DND-41 (cell line): ENCODE results near the gene FSD1L.

Experiments used
- ATAC-seq: fragments of 200-7000 bp; cut with Tn5 transposase; 3 replicates; pipeline ENCODE4 v1.9.1; 2021; ENCODE audit warnings: low read depth; ENCODE audit not compliant: insufficient read depth
- DNase-seq: peaks from one replicate; pipeline ENCODE4 v3.0.0-alpha.2; 2020
- H2AFZ ChIP-seq: 2 replicates; pipeline ENCODE4 v1.6.0; 2012; ENCODE audit warnings: low read depth, low read length
- H3K27ac ChIP-seq: 2 replicates; pipeline ENCODE4 v1.5.1; 2012; ENCODE audit warnings: low read length, inconsistent platforms
- H3K27me3 ChIP-seq: fragments of 200-600 bp; sonication (generic); 2 replicates; pipeline ENCODE4 v1.6.0; 2012; ENCODE audit warnings: low read length, mild to moderate bottlenecking, inconsistent platforms; ENCODE audit not compliant: insufficient read depth, poor library complexity
- H3K36me3 ChIP-seq: 2 replicates; pipeline ENCODE4 v1.5.1; 2012; ENCODE audit warnings: low read length, inconsistent platforms; ENCODE audit not compliant: insufficient read depth
- H3K4me1 ChIP-seq: 2 replicates; pipeline ENCODE4 v1.5.1; 2012; ENCODE audit warnings: mild to moderate bottlenecking, low read length; ENCODE audit not compliant: insufficient read depth
- H3K4me2 ChIP-seq: 2 replicates; pipeline ENCODE4 v1.6.0; 2012; ENCODE audit warnings: mild to moderate bottlenecking, moderate library complexity, low read length, inconsistent platforms; ENCODE audit not compliant: insufficient read depth
- H3K4me3 ChIP-seq, 2 experiments: fragments of 200-600 bp in 1 of 2; shearing (Covaris generic) in 1 of 2; 2 replicates each; pipeline ENCODE4 v1.5.1; 2012 to 2016; ENCODE audit warnings: inconsistent platforms in 2 of 2, low read length in 2 of 2, mild to moderate bottlenecking in 2 of 2, low read depth in 1 of 2, moderate library complexity in 1 of 2
- H3K79me2 ChIP-seq: 2 replicates; pipeline ENCODE4 v1.6.0; 2012; ENCODE audit warnings: low read length, inconsistent platforms; ENCODE audit not compliant: insufficient read depth
- H3K9ac ChIP-seq: 2 replicates; pipeline ENCODE4 v1.6.0; 2012; ENCODE audit warnings: low read depth, mild to moderate bottlenecking, inconsistent platforms, low read length, moderate library complexity
- H3K9me3 ChIP-seq: 2 replicates; pipeline ENCODE4 v1.5.1; 2012; ENCODE audit warnings: low read length, moderate library complexity, mild to moderate bottlenecking, inconsistent platforms; ENCODE audit not compliant: insufficient read depth, severe bottlenecking
- H4K20me1 ChIP-seq: 2 replicates; pipeline ENCODE4 v1.6.0; 2012; ENCODE audit warnings: low read length; ENCODE audit not compliant: insufficient read depth
- CTCF ChIP-seq: IDR thresholded peaks from 2 replicates; pipeline ENCODE4 v1.5.1; 2012; ENCODE audit warnings: borderline replicate concordance, low read length, moderate library complexity, mild to moderate bottlenecking; ENCODE audit not compliant: poor library complexity, severe bottlenecking; ENCODE audit errors: extremely low read depth
- EZH2 ChIP-seq: IDR thresholded peaks from 3 replicates; pipeline ENCODE4 v1.6.1; 2012; ENCODE audit warnings: borderline replicate concordance, low read depth, mild to moderate bottlenecking, moderate library complexity, low read length, inconsistent platforms; ENCODE audit not compliant: severe bottlenecking

The FSD1L gene

GRCh38 chr9:105441616-105442160, 6.1 kb upstream of the FSD1L start:
- Histone ChIP-seq H3K4me1 (no peaks in the 10 kb centered on the region), H2AFZ (no peak overlapping the region), H3K4me3 (no peak overlapping the region), H3K9me3 (no peaks in the 10 kb centered on the region), H4K20me1 (no peaks in the 10 kb centered on the region), H3K79me2 (no peaks in the 10 kb centered on the region), H3K36me3 (no peaks in the 10 kb centered on the region), H3K4me2 (no peak overlapping the region), H3K9ac (no peak overlapping the region), H3K27me3 (no peaks in the 10 kb centered on the region), H3K27ac (no peak overlapping the region)
- ATAC-seq = no peak
- DNase-seq = no peak
- TF ChIP-seq CTCF (no peak), EZH2 (no peak)

GRCh38 chr9:105443121-105443520, 4.7 kb upstream of the FSD1L start:
- Histone ChIP-seq H3K79me2 (peaks cover 2% of the 10 kb centered on the region; the same call in 1 of the 2 replicates), H3K27me3 (no peaks in the 10 kb centered on the region), H3K4me1 (peaks cover 9% of the 10 kb centered on the region), H3K36me3 (no peaks in the 10 kb centered on the region), H3K4me3 (no peak overlapping the region), H3K4me2 (no peak overlapping the region), H3K9ac (no peak overlapping the region), H3K9me3 (no peaks in the 10 kb centered on the region), H2AFZ (no peak overlapping the region), H4K20me1 (no peaks in the 10 kb centered on the region), H3K27ac (no peak overlapping the region)
- no peak for DNase-seq
- ATAC-seq = no peak
- TF ChIP-seq EZH2 = no peak
- TF ChIP-seq CTCF = no peak

GRCh38 chr9:105444130-105444529, 3.7 kb upstream of the FSD1L start:
- Histone ChIP-seq H3K36me3 (no peaks in the 10 kb centered on the region; the same call in 1 of the 2 replicates), H3K4me3 (no peak overlapping the region), H3K27me3 (no peaks in the 10 kb centered on the region), H3K9ac (no peak overlapping the region), H3K27ac (no peak overlapping the region), H3K79me2 (peaks cover 9% of the 10 kb centered on the region), H3K4me2 (no peak overlapping the region), H2AFZ (no peak overlapping the region), H3K9me3 (no peaks in the 10 kb centered on the region), H3K4me1 (peaks cover 18% of the 10 kb centered on the region), H4K20me1 (no peaks in the 10 kb centered on the region)
- ATAC-seq (no peak), DNase-seq (no peak)
- no peak for TF ChIP-seq EZH2
- no peak for TF ChIP-seq CTCF
